Upper lobe of left lung (tissue), 6 donors: ENCODE data around the gene TOGARAM2. TPM values are rescaled to one million over a fixed set of nuclear protein-coding genes. Genes with fewer than 3 reads are reported as not detected.

ENCODE experiments used
- ATAC-seq, 2 donors: fragments of 200-7000 bp; cut with Tn5 transposase; one replicate each; pipeline ENCODE4 v1.9.1; 2022; ENCODE audit warnings: mild to moderate bottlenecking in 2 of 2, moderate library complexity in 2 of 2; ENCODE audit not compliant: low FRiP score in 2 of 2
- DNase-seq, 2 donors: peaks; one replicate each; pipeline ENCODE4 v3.0.0-alpha.2; 2019 to 2020
- H3K27ac ChIP-seq, 4 donors: fragments of 200-600 bp; sonication (generic); one replicate each; pipeline ENCODE4 v1.5.1; 2016 to 2019
- H3K27me3 ChIP-seq, 4 donors: fragments of 200-600 bp; sonication (generic); one replicate each; pipeline ENCODE4 v1.5.1; 2017 to 2019
- H3K36me3 ChIP-seq, 4 donors: fragments of 200-600 bp; sonication (generic); one replicate each; pipeline ENCODE4 v1.5.1; 2016 to 2019
- H3K4me1 ChIP-seq, 4 donors: fragments of 200-600 bp; sonication (generic); one replicate each; pipeline ENCODE4 v1.5.1; 2018 to 2019
- H3K4me3 ChIP-seq, 4 donors: fragments of 200-600 bp; sonication (generic); one replicate each; pipeline ENCODE4 v1.5.1; 2017 to 2019; ENCODE audit warnings: mild to moderate bottlenecking in 2 of 4, moderate library complexity in 1 of 4
- H3K9me3 ChIP-seq, 4 donors: fragments of 200-600 bp; sonication (generic); one replicate each; pipeline ENCODE4 v1.5.1; 2018 to 2019
- CTCF ChIP-seq, 6 experiments: fragments of 450-650 bp in 4 of 6; fragments of 200-600 bp in 2 of 6; sonication (generic) in 2 of 6; IDR thresholded peaks; one replicate each; pipeline ENCODE4 v1.5.1; 2016 to 2019; ENCODE audit warnings: antibody characterized with exemption in 6 of 6
- EP300 ChIP-seq, 4 donors: sonication (generic); formaldehyde crosslinking; IDR thresholded peaks; one replicate each; pipeline ENCODE4 v1.5.1; 2017; ENCODE audit warnings: antibody characterized with exemption in 4 of 4, control low read depth in 2 of 4
- POLR2A ChIP-seq, 4 donors: fragments of 450-650 bp; IDR thresholded peaks; one replicate each; pipeline ENCODE4 v1.5.1; 2016 to 2017; ENCODE audit warnings: antibody characterized with exemption in 4 of 4, mild to moderate bottlenecking in 2 of 4
- POLR2AphosphoS5 ChIP-seq, 2 donors: sonication (generic); formaldehyde crosslinking; IDR thresholded peaks; one replicate each; pipeline ENCODE4 v1.5.1; 2017; ENCODE audit warnings: antibody characterized with exemption in 2 of 2
- whole genome bisulfite sequencing, 2 donors: methylation state at CpG; one replicate each; pipeline ENCODE4 v1.1.5; 2017 to 2018; 5-methylcytosine and 5-hydroxymethylcytosine counted together
- total RNA-seq, 6 donors: library from RNA; depleted of rRNA in 4 of 6; stranded (reverse); fragments of >200 nt in 4 of 6; gene quantifications; one replicate each; pipeline versions ENCODE4 v1.1.0 to v1.2.1, GENCODE V29; 2016 to 2021
- donor health status: DM: no; HTN: no; CAD: no; lungs with moderate emphysema.
- donor health status: DM: no; HTN: yes; CAD: no; lungs with severe emphysema.

Gene TOGARAM2
- total RNA-seq, 6 donors from 2014 or later, result 0.37 to 24.5 (median 10.9) TPM

DNA sequence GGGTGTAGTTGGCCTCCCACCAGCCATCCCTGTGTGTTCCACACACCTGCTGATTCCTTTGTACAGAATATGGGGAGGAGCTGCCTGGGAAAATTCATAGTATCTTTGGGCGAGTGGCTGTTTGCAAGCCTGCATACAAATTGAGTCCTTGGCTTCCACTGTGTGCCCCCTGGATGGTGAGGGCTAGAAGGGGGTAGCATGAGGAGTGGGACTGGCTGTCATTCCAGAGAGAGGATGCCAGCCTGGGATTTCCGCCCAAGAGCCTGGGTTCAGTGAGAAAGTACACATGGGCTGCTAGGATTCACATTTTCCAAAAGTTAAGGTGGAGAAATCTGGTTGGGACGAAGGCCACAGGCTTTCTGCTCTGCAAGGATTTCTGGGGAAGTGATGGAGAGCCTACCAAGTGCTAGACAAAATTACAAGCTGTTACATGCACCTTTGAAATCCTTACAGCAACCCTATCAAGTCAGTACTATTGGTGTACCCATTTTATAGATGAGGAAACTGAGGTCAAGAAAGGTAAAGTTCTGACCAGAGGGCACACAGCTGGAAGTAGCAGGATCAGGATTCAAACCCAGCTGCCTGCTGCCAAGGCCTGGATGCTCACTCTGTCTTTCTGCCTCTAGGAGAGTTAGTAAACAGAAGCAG, 606 bp upstream of the TOGARAM2 start:
- H3K27me3 ChIP-seq, result no peaks in the 10 kb centered on the region
- TF ChIP-seq EP300 (IDR thresholded peaks at IDR 0.05) (no peak), CTCF (IDR thresholded peaks at IDR 0.05) (no peak), POLR2A (IDR thresholded peaks at IDR 0.05) (no peak), POLR2AphosphoS5 (IDR thresholded peaks at IDR 0.05) (no peak)
- no peak for ATAC-seq
- no peak overlapping the region for H3K4me3 ChIP-seq
- no peaks in the 10 kb centered on the region for H3K4me1 ChIP-seq
- H3K36me3 ChIP-seq, result no peaks in the 10 kb centered on the region
- no peak overlapping the region for H3K27ac ChIP-seq
- H3K9me3 ChIP-seq, result no peaks in the 10 kb centered on the region
- WGBS, 2 donors, result 27 to 60% methylated on average over 3 of the region's 3 CpGs
- DNase-seq, result no peak

GRCh38 chr2:28981620-28982376, 700 bp downstream of the TOGARAM2 start:
- Histone ChIP-seq H3K9me3 (no peaks in the 10 kb centered on the region), H3K4me1 (no peaks in the 10 kb centered on the region), H3K27ac (peak overlapping the region in 3 of 4 donors; percentile 34 to 57 (median 36)), H3K4me3 (no peak overlapping the region), H3K36me3 (no peaks in the 10 kb centered on the region), H3K27me3 (no peaks in the 10 kb centered on the region)
- ATAC-seq (peak; percentile 42 to 44), DNase-seq (peak in 1 of 2 donors; percentile 61)
- no peak for TF ChIP-seq POLR2AphosphoS5 (IDR thresholded peaks at IDR 0.05)
- no peak for TF ChIP-seq CTCF (IDR thresholded peaks at IDR 0.05)
- no peak for TF ChIP-seq EP300 (IDR thresholded peaks at IDR 0.05)
- no peak for TF ChIP-seq POLR2A (IDR thresholded peaks at IDR 0.05)
- WGBS, 2 donors, result 64 to 81% methylated on average over 4 to 11 of the region's 11 CpGs

DNA sequence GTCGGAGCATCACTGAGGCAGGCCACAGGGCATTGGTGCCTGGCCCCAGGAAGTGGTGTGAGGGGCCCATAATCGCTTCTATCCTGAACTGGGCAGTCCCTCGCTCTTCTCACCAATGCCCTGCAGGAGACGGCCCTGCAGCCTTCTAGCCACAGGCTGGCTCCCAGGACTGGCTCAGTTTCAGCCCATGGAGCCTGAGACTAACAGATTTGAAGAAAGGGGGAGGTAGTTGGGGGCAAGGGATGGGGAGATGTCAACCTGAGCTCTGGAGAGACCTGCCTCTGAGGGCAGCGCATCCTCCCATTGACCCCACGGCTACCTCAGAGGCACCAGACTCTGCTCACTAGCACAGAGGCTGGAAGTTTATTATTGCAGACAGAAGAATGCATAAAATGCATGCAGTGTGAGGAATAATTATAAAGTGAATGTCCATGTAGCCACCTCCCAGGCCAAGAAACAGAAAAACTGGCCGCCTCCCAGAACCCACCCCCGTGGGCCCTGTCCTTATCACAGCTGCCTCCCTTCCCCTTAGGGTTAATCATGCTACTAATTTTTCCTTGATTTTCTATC, 1.4 kb downstream of the TOGARAM2 start:
- ATAC-seq (no peak), DNase-seq (peak in 1 of 2 donors; percentile 19)
- Histone ChIP-seq H3K27ac (peak overlapping the region in 1 of 4 donors; percentile 57), H3K9me3 (no peaks in the 10 kb centered on the region), H3K4me1 (no peaks in the 10 kb centered on the region), H3K4me3 (no peak overlapping the region), H3K36me3 (no peaks in the 10 kb centered on the region), H3K27me3 (no peaks in the 10 kb centered on the region)
- TF ChIP-seq CTCF (IDR thresholded peaks at IDR 0.05) (no peak), POLR2AphosphoS5 (IDR thresholded peaks at IDR 0.05) (no peak), POLR2A (IDR thresholded peaks at IDR 0.05) (no peak), EP300 (IDR thresholded peaks at IDR 0.05) (no peak)
- WGBS, 2 donors, result 69 to 83% methylated on average over 4 to 8 of the region's 8 CpGs

GRCh38 chr2:28986429-28986828, 5.3 kb downstream of the TOGARAM2 start:
- no peaks in the 10 kb centered on the region for H3K9me3 ChIP-seq
- ATAC-seq (no peak), DNase-seq (no peak)
- peaks cover 0 to 3% (median 0%) of the 10 kb centered on the region in 4 donors for H3K4me1 ChIP-seq
- TF ChIP-seq CTCF (IDR thresholded peaks at IDR 0.05), result no peak
- TF ChIP-seq EP300 (IDR thresholded peaks at IDR 0.05), result no peak
- no peak for TF ChIP-seq POLR2AphosphoS5 (IDR thresholded peaks at IDR 0.05)
- TF ChIP-seq POLR2A (IDR thresholded peaks at IDR 0.05), result no peak
- H3K27ac ChIP-seq, result no peak overlapping the region
- WGBS, 2 donors, result 42 to 43% methylated on average over 3 to 4 of the region's 4 CpGs
- no peak overlapping the region for H3K4me3 ChIP-seq
- no peaks in the 10 kb centered on the region for H3K36me3 ChIP-seq
- no peaks in the 10 kb centered on the region for H3K27me3 ChIP-seq
